Suprapubic skin (tissue), 4 donors: ENCODE measurements around the gene BNIP2. TPM values are rescaled to one million over a fixed set of nuclear protein-coding genes. Genes with fewer than 3 reads are reported as not detected.
A peak's percentile ranks its signal among the peaks of the same experiment; 100 is the strongest.

Source experiments
- DNase-seq, 2 donors: peaks; one replicate each; pipeline ENCODE4 v3.0.0-alpha.2; 2019; ENCODE audit warnings: low spot score in 2 of 2
- H3K27ac ChIP-seq: fragments of 200-600 bp; sonication (generic); one replicate; pipeline ENCODE4 v1.5.1; 2019
- H3K27me3 ChIP-seq: fragments of 200-600 bp; sonication (generic); one replicate; pipeline ENCODE4 v1.5.1; 2019
- H3K36me3 ChIP-seq: fragments of 200-600 bp; sonication (generic); one replicate; pipeline ENCODE4 v1.5.1; 2019
- H3K4me1 ChIP-seq: fragments of 200-600 bp; sonication (generic); one replicate; pipeline ENCODE4 v1.5.1; 2019
- H3K4me3 ChIP-seq: fragments of 200-600 bp; sonication (generic); one replicate; pipeline ENCODE4 v1.5.1; 2019; ENCODE audit warnings: mild to moderate bottlenecking
- H3K9me3 ChIP-seq: fragments of 200-600 bp; sonication (generic); one replicate; pipeline ENCODE4 v1.5.1; 2019
- EP300 ChIP-seq: sonication (generic); formaldehyde crosslinking; IDR thresholded peaks from one replicate; pipeline ENCODE4 v1.6.1; 2017; ENCODE audit warnings: antibody characterized with exemption
- POLR2A ChIP-seq, 2 donors: fragments of 450-650 bp; IDR thresholded peaks; one replicate each; pipeline ENCODE4 v1.6.1; 2017; ENCODE audit warnings: antibody characterized with exemption in 2 of 2, mild to moderate bottlenecking in 2 of 2, moderate library complexity in 2 of 2
- POLR2AphosphoS5 ChIP-seq, 3 donors: sonication (generic); formaldehyde crosslinking; IDR thresholded peaks; one replicate each; pipeline ENCODE4 v1.6.1; 2017; ENCODE audit warnings: antibody characterized with exemption in 3 of 3
- WGBS: methylation state at CpG from one replicate; pipeline ENCODE4 v1.1.5; 2018; 5-methylcytosine and 5-hydroxymethylcytosine counted together
- total RNA-seq, 4 donors: library from RNA; depleted of rRNA; stranded (reverse); fragments of >200 nt; gene quantifications; one replicate each; pipeline ENCODE4 v1.1.0, GENCODE V29; 2016
- TF ChIP-seq, protein P1 (sequence below), 2 donors: fragments of 200-600 bp in 1 of 2; fragments of 450-650 bp in 1 of 2; sonication (generic) in 1 of 2; IDR thresholded peaks; one replicate each; pipeline ENCODE4 v1.5.1; 2016 to 2019; ENCODE audit warnings: antibody characterized with exemption in 2 of 2, mild to moderate bottlenecking in 1 of 2, moderate library complexity in 1 of 2

Gene BNIP2
- total RNA-seq, 4 donors from 2014 or later, result 95.4 to 146 (median 114) TPM

- no peaks in the 10 kb centered on the region for H3K9me3 ChIP-seq
- 70% methylated on average over 1 of the region's 1 CpG for WGBS
- H3K4me1 ChIP-seq, result peaks cover 20% of the 10 kb centered on the region
- peaks cover 26% of the 10 kb centered on the region for H3K36me3 ChIP-seq
- no peak overlapping the region for H3K27ac ChIP-seq
- H3K4me3 ChIP-seq, result no peak overlapping the region
- DNase-seq, result no peak
- H3K27me3 ChIP-seq, result no peaks in the 10 kb centered on the region
- TF ChIP-seq POLR2A (IDR thresholded peaks at IDR 0.05), result no peak
- TF ChIP-seq, protein P1, sequence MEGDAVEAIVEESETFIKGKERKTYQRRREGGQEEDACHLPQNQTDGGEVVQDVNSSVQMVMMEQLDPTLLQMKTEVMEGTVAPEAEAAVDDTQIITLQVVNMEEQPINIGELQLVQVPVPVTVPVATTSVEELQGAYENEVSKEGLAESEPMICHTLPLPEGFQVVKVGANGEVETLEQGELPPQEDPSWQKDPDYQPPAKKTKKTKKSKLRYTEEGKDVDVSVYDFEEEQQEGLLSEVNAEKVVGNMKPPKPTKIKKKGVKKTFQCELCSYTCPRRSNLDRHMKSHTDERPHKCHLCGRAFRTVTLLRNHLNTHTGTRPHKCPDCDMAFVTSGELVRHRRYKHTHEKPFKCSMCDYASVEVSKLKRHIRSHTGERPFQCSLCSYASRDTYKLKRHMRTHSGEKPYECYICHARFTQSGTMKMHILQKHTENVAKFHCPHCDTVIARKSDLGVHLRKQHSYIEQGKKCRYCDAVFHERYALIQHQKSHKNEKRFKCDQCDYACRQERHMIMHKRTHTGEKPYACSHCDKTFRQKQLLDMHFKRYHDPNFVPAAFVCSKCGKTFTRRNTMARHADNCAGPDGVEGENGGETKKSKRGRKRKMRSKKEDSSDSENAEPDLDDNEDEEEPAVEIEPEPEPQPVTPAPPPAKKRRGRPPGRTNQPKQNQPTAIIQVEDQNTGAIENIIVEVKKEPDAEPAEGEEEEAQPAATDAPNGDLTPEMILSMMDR (IDR thresholded peaks at IDR 0.05), result no peak
- no peak for TF ChIP-seq EP300
- TF ChIP-seq POLR2AphosphoS5 (IDR thresholded peaks at IDR 0.05), result no peak
These were observed 29.8 kb downstream of the BNIP2 start for GRCh38 chr15:59659366-59659765.

DNA sequence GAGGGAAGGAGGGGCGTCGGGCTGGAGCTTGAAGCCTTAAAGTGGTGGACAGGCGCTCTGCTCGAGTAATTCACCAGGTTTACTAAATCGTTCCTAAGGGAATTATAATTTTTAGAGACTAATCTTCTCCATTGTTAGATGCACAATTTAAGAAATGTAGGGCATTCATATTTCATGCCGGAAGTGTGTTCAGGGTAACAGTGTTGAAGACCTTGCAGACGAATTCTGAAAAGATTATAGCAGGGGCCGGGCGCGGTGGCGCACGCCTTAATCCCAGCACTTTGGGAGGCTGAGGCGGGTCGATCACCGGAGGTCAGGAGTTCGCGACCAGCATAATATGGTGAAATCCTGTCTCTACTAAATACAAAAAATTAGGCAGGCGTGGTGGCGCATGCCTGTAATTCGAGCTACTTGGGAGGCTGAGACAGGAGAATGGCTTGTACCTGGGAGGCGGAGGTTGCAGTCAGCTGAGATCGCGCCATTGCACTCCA lies 31.4 kb downstream of the BNIP2 start:
- DNase-seq, result no peak
- H3K36me3 ChIP-seq, result peaks cover 11% of the 10 kb centered on the region
- H3K27me3 ChIP-seq, result no peaks in the 10 kb centered on the region
- H3K4me1 ChIP-seq, result peaks cover 20% of the 10 kb centered on the region
- no peak for TF ChIP-seq POLR2A (IDR thresholded peaks at IDR 0.05)
- TF ChIP-seq POLR2AphosphoS5 (IDR thresholded peaks at IDR 0.05), result no peak
- no peak for TF ChIP-seq EP300
- TF ChIP-seq, protein P1 (IDR thresholded peaks at IDR 0.05), result no peak
- H3K27ac ChIP-seq, result no peak overlapping the region
- H3K4me3 ChIP-seq, result peak overlapping the region; percentile 82
- 44% methylated on average over 23 of the region's 23 CpGs for WGBS
- no peaks in the 10 kb centered on the region for H3K9me3 ChIP-seq

- under 1% methylated on average over 41 of the region's 59 CpGs for WGBS
- peaks cover 4% of the 10 kb centered on the region for H3K36me3 ChIP-seq
- TF ChIP-seq EP300, result no peak
- TF ChIP-seq POLR2AphosphoS5 (IDR thresholded peaks at IDR 0.05), result peak in 1 of 3 donors; percentile 78
- TF ChIP-seq POLR2A (IDR thresholded peaks at IDR 0.05), result peak in 1 of 2 donors; percentile 75
- peaks cover 20% of the 10 kb centered on the region for H3K4me1 ChIP-seq
- H3K27ac ChIP-seq, result peak within 1 kb of the TSS; percentile 83
- no peaks in the 10 kb centered on the region for H3K27me3 ChIP-seq
- DNase-seq, result peak; percentile 95 to 96
- H3K4me3 ChIP-seq, result peak within 1 kb of the TSS; percentile 82
- no peaks in the 10 kb centered on the region for H3K9me3 ChIP-seq
These were observed 32.1 kb downstream of the BNIP2 start, which contains the start of gene GTF2A2 for GRCh38 chr15:59656897-59657634. Gene GTF2A2 (minus strand): TSS chr15:59657515. CDS start chr15:59652277, 5,238 bp downstream.

DNA sequence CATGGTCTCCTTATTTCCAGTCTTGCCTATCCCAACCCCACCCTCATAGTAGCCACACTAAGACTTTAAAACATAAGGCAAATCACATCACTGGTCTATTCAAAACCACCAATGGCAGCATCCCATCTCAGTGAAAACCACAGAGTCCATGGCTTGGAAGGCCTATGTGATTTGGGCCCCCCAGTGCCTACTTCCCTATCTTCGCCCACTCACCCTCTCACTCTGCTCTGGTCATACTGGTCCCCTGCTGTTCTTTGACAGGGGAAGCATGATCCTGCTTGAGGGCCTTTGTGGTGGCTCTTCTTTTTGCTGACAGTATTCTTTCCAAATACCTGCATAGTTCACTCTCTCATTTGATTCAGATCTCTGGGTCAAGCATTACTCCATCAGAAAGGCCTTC lies 35.1 kb downstream of the BNIP2 start:
- DNase-seq, result no peak
- Histone ChIP-seq H3K27me3 (no peaks in the 10 kb centered on the region), H3K9me3 (no peaks in the 10 kb centered on the region), H3K4me1 (peaks cover 22% of the 10 kb centered on the region), H3K27ac (no peak overlapping the region), H3K36me3 (peaks cover 20% of the 10 kb centered on the region), H3K4me3 (no peak overlapping the region)
- TF ChIP-seq, protein P1 (IDR thresholded peaks at IDR 0.05), result no peak
- TF ChIP-seq EP300 (no peak), POLR2A (IDR thresholded peaks at IDR 0.05) (no peak), POLR2AphosphoS5 (IDR thresholded peaks at IDR 0.05) (no peak)
- WGBS, result 95% methylated on average over 1 of the region's 1 CpG

- Histone ChIP-seq H3K36me3 (peaks cover 45% of the 10 kb centered on the region), H3K27ac (no peak overlapping the region), H3K4me3 (no peak overlapping the region), H3K9me3 (no peaks in the 10 kb centered on the region), H3K4me1 (peaks cover 2% of the 10 kb centered on the region), H3K27me3 (no peaks in the 10 kb centered on the region)
- no peak for TF ChIP-seq EP300
- no peak for TF ChIP-seq POLR2AphosphoS5 (IDR thresholded peaks at IDR 0.05)
- TF ChIP-seq, protein P1 (IDR thresholded peaks at IDR 0.05), result no peak
- TF ChIP-seq POLR2A (IDR thresholded peaks at IDR 0.05), result no peak
- no peak for DNase-seq
These were observed 39.5 kb downstream of the BNIP2 start for GRCh38 chr15:59649603-59650002.
